ENCODE results near the gene SUPT7L.
A peak's percentile ranks its signal among the peaks of the same experiment; 100 is the strongest.

Gene SUPT7L

DNA sequence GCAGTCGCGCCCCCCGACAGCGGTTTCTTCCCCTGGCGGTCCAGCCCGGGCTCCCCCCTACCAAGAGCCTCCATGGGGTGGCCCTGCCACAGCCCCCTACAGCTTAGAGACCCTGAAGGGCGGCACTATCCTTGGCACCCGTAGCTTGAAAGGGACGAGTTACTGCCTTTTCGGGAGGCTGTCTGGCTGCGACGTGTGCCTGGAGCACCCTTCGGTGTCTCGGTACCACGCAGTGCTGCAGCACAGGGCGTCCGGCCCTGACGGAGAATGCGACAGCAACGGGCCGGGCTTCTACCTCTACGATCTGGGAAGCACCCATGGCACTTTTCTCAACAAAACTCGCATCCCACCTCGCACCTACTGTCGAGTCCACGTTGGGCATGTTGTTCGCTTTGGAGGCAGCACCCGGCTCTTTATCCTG lies 750 bp upstream of the SUPT7L start:
- peak overlapping the region; percentile 98 for H3K4me3 ChIP-seq (ENCODE audit: extremely low read depth, insufficient read depth, low read length, poor library complexity, severe bottlenecking)
- no peaks in the 10 kb centered on the region for H3K9me3 ChIP-seq (ENCODE audit: control insufficient read depth, low read length)
- peak overlapping the region; percentile 84 for H3K27ac ChIP-seq (ENCODE audit: low read depth, low read length, severe bottlenecking)
- 1 to 5% methylated on average over 12 to 27 of the region's 28 CpGs for WGBS, 2 experiments (ENCODE audit: insufficient coverage in 2 of 2)
- peaks cover 49% of the 10 kb centered on the region for H3K36me3 ChIP-seq (ENCODE audit: control insufficient read depth, insufficient read depth, low read length)
- peaks cover 16% of the 10 kb centered on the region for H3K4me1 ChIP-seq (ENCODE audit: control insufficient read depth, insufficient read depth, low read length, poor library complexity, severe bottlenecking)

DNA sequence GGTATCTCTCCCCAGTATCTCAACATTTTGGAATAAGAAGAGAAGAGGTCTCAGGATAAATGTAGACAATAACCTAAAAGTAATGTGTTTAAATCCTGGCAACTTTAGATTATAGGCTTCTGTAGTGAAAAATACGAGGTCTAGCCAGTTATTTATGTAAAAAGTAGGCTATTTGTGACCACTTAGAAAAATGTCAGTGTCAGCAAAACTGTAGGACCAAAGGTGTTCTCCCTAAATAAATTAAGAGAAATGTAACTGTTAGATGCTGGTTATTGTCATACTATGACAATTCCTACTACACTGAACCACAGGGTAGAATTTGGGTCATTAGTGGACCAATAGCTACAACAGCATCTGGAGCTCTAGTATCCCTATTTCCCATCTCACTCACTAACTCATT lies 2.0 kb downstream of the SUPT7L start:
- peaks cover 55% of the 10 kb centered on the region for H3K36me3 ChIP-seq (ENCODE audit: control insufficient read depth, insufficient read depth, low read length)
- 100% methylated on average over 1 of the region's 1 CpG; no CpG with 5 or more reads in 1 of the 2 experiments for WGBS, 2 experiments (ENCODE audit: insufficient coverage in 2 of 2)
- no peaks in the 10 kb centered on the region for H3K9me3 ChIP-seq (ENCODE audit: control insufficient read depth, low read length)
- H3K27ac ChIP-seq (ENCODE audit: low read depth, low read length, severe bottlenecking): no peak overlapping the region
- peaks cover 16% of the 10 kb centered on the region for H3K4me1 ChIP-seq (ENCODE audit: control insufficient read depth, insufficient read depth, low read length, poor library complexity, severe bottlenecking)
- H3K4me3 ChIP-seq (ENCODE audit: extremely low read depth, insufficient read depth, low read length, poor library complexity, severe bottlenecking): no peak overlapping the region

DNA sequence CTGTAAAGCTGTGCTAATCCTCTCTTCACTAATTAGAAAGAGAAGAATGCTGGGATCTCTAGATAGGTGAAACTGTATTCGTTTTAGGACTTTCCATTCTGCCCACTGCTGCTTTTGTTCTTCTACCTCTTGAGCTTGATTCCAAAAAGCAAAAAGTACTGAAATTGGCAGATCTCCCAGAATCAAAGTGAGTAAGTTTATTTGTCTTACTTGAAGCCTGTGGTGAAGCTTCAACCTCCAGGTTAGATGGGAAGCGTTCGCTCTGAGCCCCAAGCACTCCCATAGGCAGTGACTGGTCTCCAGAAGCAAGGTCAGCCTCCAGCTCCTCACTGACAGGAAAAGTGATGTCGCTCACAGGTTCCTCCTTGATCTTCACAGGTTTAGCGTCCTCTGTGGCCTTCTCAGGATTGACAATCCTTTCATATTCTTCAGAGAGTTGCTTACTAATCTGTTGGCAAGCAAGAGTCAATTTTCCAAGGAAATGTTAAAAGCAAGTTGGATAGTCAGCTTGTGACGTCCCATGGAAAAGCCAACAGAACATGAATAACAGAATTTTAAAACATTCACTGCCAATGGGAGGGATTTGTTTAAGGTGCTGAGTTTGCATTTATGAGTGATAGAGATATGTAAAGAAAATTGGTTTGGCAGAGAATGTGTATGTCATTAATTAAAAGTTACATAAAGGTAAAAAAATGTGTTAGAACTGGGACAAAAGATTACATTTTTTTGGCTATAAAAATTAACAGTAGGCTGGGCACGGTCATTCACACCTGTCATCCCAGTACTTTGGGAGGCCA lies 8.1 kb downstream of the SUPT7L start:
- H3K36me3 ChIP-seq (ENCODE audit: control insufficient read depth, insufficient read depth, low read length): peaks cover 93% of the 10 kb centered on the region
- H3K4me1 ChIP-seq (ENCODE audit: control insufficient read depth, insufficient read depth, low read length, poor library complexity, severe bottlenecking): no peaks in the 10 kb centered on the region
- 86 to 93% methylated on average over 4 to 6 of the region's 7 CpGs for WGBS, 2 experiments (ENCODE audit: insufficient coverage in 2 of 2)
- no peaks in the 10 kb centered on the region for H3K9me3 ChIP-seq (ENCODE audit: control insufficient read depth, low read length)
- no peak overlapping the region for H3K27ac ChIP-seq (ENCODE audit: low read depth, low read length, severe bottlenecking)
- H3K4me3 ChIP-seq (ENCODE audit: extremely low read depth, insufficient read depth, low read length, poor library complexity, severe bottlenecking): no peak overlapping the region

DNA sequence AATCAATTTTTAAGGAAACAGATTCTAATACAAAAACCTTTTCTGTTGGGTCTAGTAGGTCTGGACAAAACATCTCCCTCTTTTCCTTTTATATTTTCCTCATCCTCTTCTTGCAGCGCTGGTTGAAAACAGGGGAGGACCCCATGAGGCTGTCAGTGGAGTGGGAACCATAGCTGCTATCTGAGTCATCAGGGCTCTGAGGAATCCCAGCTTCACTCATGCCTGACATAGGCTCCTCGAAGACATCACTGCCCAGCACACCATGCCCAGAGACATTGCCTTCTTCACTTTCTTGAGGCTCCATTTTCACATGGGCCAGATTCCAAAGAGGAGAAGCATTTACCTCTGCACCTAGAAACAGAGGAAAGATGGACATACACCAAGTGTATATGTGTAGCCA lies 10.0 kb downstream of the SUPT7L start:
- H3K36me3 ChIP-seq (ENCODE audit: control insufficient read depth, insufficient read depth, low read length): peaks cover 92% of the 10 kb centered on the region
- no peaks in the 10 kb centered on the region for H3K9me3 ChIP-seq (ENCODE audit: control insufficient read depth, low read length)
- WGBS, 2 experiments (ENCODE audit: insufficient coverage in 2 of 2): no CpG with 5 or more reads among the region's 2 CpGs
- no peak overlapping the region for H3K4me3 ChIP-seq (ENCODE audit: extremely low read depth, insufficient read depth, low read length, poor library complexity, severe bottlenecking)
- no peaks in the 10 kb centered on the region for H3K4me1 ChIP-seq (ENCODE audit: control insufficient read depth, insufficient read depth, low read length, poor library complexity, severe bottlenecking)
- H3K27ac ChIP-seq (ENCODE audit: low read depth, low read length, severe bottlenecking): no peak overlapping the region

DNA sequence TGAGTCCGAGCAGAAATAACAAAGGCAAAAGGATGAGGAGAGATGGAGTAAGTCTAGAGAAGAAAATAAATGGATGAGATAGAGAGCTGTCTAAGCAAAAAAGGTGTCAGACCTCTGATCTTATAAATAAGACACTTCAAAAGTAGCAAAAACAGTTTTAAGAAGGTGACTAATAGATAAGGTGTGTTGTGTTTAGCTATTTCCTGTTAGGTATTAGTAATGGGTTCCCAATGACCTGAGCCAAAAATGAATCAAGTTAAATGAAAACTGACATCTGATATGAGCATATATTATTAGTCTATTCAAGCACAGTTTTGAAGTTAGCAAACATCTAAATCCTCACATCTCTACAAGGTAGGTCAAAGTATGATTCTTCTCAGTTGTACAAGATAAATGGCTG lies 10.6 kb downstream of the SUPT7L start:
- Histone ChIP-seq H3K4me3 (ENCODE audit: extremely low read depth, insufficient read depth, low read length, poor library complexity, severe bottlenecking) (no peak overlapping the region), H3K36me3 (ENCODE audit: control insufficient read depth, insufficient read depth, low read length) (peaks cover 97% of the 10 kb centered on the region), H3K4me1 (ENCODE audit: control insufficient read depth, insufficient read depth, low read length, poor library complexity, severe bottlenecking) (no peaks in the 10 kb centered on the region), H3K27ac (ENCODE audit: low read depth, low read length, severe bottlenecking) (no peak overlapping the region), H3K9me3 (ENCODE audit: control insufficient read depth, low read length) (no peaks in the 10 kb centered on the region)
- WGBS, 2 experiments (ENCODE audit: insufficient coverage in 2 of 2): 93% methylated on average over 1 of the region's 1 CpG; no CpG with 5 or more reads in 1 of the 2 experiments

DNA sequence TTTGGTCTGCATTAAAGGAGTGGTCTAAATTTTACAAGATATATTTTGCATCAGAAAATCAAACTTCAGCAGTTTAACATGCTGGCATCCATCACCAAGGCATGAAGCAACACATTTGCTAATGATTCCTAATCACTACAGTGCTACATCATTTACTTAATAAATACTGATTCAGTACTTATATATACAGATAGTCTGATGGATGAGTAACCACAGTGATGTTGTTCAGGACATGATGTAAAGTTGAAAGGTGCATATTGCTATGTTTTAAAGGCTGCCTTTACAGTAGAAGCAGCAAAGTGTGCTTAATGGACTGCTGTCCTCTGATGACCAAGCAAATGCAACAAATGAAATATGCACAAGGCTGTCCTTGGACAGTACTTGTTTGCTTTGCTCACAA lies 11.1 kb downstream of the SUPT7L start:
- peaks cover 97% of the 10 kb centered on the region for H3K36me3 ChIP-seq (ENCODE audit: control insufficient read depth, insufficient read depth, low read length)
- no peaks in the 10 kb centered on the region for H3K9me3 ChIP-seq (ENCODE audit: control insufficient read depth, low read length)
- H3K4me3 ChIP-seq (ENCODE audit: extremely low read depth, insufficient read depth, low read length, poor library complexity, severe bottlenecking): no peak overlapping the region
- H3K27ac ChIP-seq (ENCODE audit: low read depth, low read length, severe bottlenecking): no peak overlapping the region
- H3K4me1 ChIP-seq (ENCODE audit: control insufficient read depth, insufficient read depth, low read length, poor library complexity, severe bottlenecking): no peaks in the 10 kb centered on the region

DNA sequence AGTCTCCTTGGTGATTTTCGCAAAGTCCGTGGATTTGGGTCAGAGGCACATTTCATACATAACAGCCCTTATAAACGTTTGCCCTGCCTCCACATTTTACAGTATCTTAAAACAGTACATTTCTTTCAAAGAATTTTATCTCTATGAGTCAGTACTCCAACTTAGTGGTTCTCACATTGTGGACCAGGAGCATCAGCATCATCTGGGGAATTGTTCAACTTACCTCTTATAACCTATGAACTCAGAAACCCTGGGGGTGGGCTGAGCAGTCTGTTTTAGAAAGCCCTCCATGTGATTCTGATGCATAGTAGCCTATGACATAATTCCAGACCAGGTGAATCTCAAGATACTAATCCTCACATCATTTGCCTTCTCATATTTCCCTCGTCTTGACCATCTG lies 12.4 kb downstream of the SUPT7L start:
- no peaks in the 10 kb centered on the region for H3K4me1 ChIP-seq (ENCODE audit: control insufficient read depth, insufficient read depth, low read length, poor library complexity, severe bottlenecking)
- no peaks in the 10 kb centered on the region for H3K9me3 ChIP-seq (ENCODE audit: control insufficient read depth, low read length)
- peaks cover 97% of the 10 kb centered on the region for H3K36me3 ChIP-seq (ENCODE audit: control insufficient read depth, insufficient read depth, low read length)
- H3K27ac ChIP-seq (ENCODE audit: low read depth, low read length, severe bottlenecking): no peak overlapping the region
- no peak overlapping the region for H3K4me3 ChIP-seq (ENCODE audit: extremely low read depth, insufficient read depth, low read length, poor library complexity, severe bottlenecking)
- 81 to 88% methylated on average over 3 of the region's 4 CpGs for WGBS, 2 experiments (ENCODE audit: insufficient coverage in 2 of 2)

DNA sequence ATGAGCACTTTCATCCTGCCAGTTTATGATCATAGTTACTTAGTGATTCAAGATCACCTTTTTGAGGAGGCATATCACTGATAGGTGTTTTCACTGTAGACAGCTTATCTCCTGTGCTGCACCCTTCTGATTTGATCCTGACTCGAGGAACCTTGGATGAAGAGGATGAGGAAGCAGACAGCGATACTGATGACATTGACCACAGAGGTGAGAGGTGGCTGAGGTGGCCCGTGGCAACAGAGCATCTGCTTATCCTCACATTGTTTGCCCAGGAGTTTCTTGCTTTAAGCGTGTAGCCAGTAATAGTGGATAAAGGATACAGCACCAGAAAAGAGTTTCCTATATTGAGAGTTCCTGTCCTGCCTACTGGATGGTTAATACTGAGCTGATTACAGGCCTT lies 15.7 kb downstream of the SUPT7L start:
- peaks cover 83% of the 10 kb centered on the region for H3K36me3 ChIP-seq (ENCODE audit: control insufficient read depth, insufficient read depth, low read length)
- WGBS, 2 experiments (ENCODE audit: insufficient coverage in 2 of 2): 93 to 100% methylated on average over 3 to 4 of the region's 4 CpGs
- no peak overlapping the region for H3K27ac ChIP-seq (ENCODE audit: low read depth, low read length, severe bottlenecking)
- no peaks in the 10 kb centered on the region for H3K4me1 ChIP-seq (ENCODE audit: control insufficient read depth, insufficient read depth, low read length, poor library complexity, severe bottlenecking)
- H3K9me3 ChIP-seq (ENCODE audit: control insufficient read depth, low read length): no peaks in the 10 kb centered on the region
- H3K4me3 ChIP-seq (ENCODE audit: extremely low read depth, insufficient read depth, low read length, poor library complexity, severe bottlenecking): no peak overlapping the region

DNA sequence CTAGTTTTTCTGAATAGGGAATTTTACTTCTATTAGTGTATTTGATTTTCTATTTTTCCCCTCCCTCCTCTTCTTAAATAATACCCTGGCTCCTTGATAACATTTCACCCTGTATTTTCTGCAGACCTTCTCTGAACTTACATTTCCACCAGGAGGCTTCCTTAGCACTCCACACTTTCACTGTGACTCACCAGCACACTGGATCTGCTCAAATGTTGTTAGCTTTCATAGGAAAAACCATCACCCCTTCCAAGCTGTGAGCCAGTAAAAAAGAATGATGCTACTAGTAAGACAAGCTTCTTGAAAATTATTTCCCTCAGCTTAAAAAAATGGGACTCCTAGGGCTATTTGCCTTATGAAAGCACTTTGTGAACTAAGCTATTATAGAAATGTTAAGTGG lies 16.1 kb downstream of the SUPT7L start:
- H3K4me3 ChIP-seq (ENCODE audit: extremely low read depth, insufficient read depth, low read length, poor library complexity, severe bottlenecking): no peak overlapping the region
- H3K4me1 ChIP-seq (ENCODE audit: control insufficient read depth, insufficient read depth, low read length, poor library complexity, severe bottlenecking): no peaks in the 10 kb centered on the region
- H3K27ac ChIP-seq (ENCODE audit: low read depth, low read length, severe bottlenecking): no peak overlapping the region
- H3K9me3 ChIP-seq (ENCODE audit: control insufficient read depth, low read length): no peaks in the 10 kb centered on the region
- H3K36me3 ChIP-seq (ENCODE audit: control insufficient read depth, insufficient read depth, low read length): peaks cover 83% of the 10 kb centered on the region

DNA sequence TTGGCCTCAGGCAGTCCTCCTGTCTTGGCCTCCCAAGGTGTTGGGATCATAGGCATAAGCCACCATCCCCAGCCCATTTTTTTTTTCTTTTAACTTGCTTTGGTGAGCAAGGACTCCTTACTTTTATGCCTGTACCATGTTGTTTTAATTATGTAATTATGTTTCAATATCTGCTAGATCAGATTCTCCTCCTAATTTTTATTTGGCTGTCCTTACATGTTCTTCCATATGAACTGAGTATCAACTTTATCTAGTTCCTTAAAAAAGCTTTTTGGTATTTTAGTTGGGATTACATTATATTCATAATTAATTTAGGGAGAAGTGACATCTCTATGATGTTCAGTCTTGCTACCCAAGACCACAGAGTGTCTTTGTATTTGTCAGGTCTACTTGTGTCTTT lies 18.2 kb downstream of the SUPT7L start:
- Histone ChIP-seq H3K27ac (ENCODE audit: low read depth, low read length, severe bottlenecking) (no peak overlapping the region), H3K36me3 (ENCODE audit: control insufficient read depth, insufficient read depth, low read length) (peaks cover 81% of the 10 kb centered on the region), H3K4me1 (ENCODE audit: control insufficient read depth, insufficient read depth, low read length, poor library complexity, severe bottlenecking) (no peaks in the 10 kb centered on the region), H3K9me3 (ENCODE audit: control insufficient read depth, low read length) (no peaks in the 10 kb centered on the region), H3K4me3 (ENCODE audit: extremely low read depth, insufficient read depth, low read length, poor library complexity, severe bottlenecking) (no peak overlapping the region)

DNA sequence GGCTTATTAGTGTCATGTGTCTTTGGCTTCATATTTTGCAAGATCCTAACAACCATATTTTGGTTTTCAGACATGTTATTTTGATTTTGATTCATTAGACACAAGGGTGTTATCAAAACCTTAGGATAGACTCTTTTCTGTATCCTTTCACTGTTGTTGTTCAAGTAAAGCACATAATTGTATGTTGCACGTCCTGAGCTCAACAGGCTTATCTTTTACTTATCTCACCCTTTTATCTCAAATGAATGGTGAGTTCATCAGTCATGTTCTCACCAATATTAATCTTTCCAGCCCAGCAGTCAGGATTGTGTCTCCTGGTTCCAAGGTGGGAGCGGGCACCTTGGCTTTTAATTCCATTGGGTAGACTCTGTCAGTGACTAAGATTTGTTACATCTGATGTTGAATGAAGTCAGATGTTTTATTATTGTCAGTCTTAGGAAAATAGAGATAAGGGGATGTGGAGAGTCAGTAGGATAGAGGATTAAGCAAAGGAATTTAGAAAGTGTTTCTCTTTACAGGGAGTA lies 22.6 kb downstream of the SUPT7L start:
- H3K27ac ChIP-seq (ENCODE audit: low read depth, low read length, severe bottlenecking): no peak overlapping the region
- H3K4me3 ChIP-seq (ENCODE audit: extremely low read depth, insufficient read depth, low read length, poor library complexity, severe bottlenecking): no peak overlapping the region
- no peaks in the 10 kb centered on the region for H3K4me1 ChIP-seq (ENCODE audit: control insufficient read depth, insufficient read depth, low read length, poor library complexity, severe bottlenecking)
- H3K36me3 ChIP-seq (ENCODE audit: control insufficient read depth, insufficient read depth, low read length): peaks cover 76% of the 10 kb centered on the region
- no peaks in the 10 kb centered on the region for H3K9me3 ChIP-seq (ENCODE audit: control insufficient read depth, low read length)
- WGBS, 2 experiments (ENCODE audit: insufficient coverage in 2 of 2): 83 to 100% methylated on average over 1 to 2 of the region's 2 CpGs
